ENCODE results near the gene UBA6.

Gene UBA6

GRCh38 chr4:67608027-67608426 is 92.9 kb downstream of the UBA6 start:
- DNase-seq (ENCODE audit: low read depth) = no peak
- no peak for TF ChIP-seq CTCF (conservative IDR thresholded peaks at IDR 0.05; ENCODE audit: low read depth, low read length)
- H3K4me3 ChIP-seq (ENCODE audit: low read depth, low read length) = no peak overlapping the region

- DNase-seq (ENCODE audit: low read depth) = peak; percentile 2
- H3K4me3 ChIP-seq (ENCODE audit: low read depth, low read length) = no peak overlapping the region
- no peak for TF ChIP-seq CTCF (conservative IDR thresholded peaks at IDR 0.05; ENCODE audit: low read depth, low read length)
Measured at GRCh38 chr4:67604749-67605148, 96.2 kb downstream of the UBA6 start.

GRCh38 chr4:67604029-67604381 is 97.0 kb downstream of the UBA6 start:
- no peak for TF ChIP-seq CTCF (conservative IDR thresholded peaks at IDR 0.05; ENCODE audit: low read depth, low read length)
- H3K4me3 ChIP-seq (ENCODE audit: low read depth, low read length) = no peak overlapping the region
- DNase-seq (ENCODE audit: low read depth) = no peak

GRCh38 chr4:67603310-67604028 is 97.5 kb downstream of the UBA6 start:
- no peak overlapping the region for H3K4me3 ChIP-seq (ENCODE audit: low read depth, low read length)
- no peak for TF ChIP-seq CTCF (conservative IDR thresholded peaks at IDR 0.05; ENCODE audit: low read depth, low read length)
- no peak for DNase-seq (ENCODE audit: low read depth)

- no peak for TF ChIP-seq CTCF (conservative IDR thresholded peaks at IDR 0.05; ENCODE audit: low read depth, low read length)
- no peak overlapping the region for H3K4me3 ChIP-seq (ENCODE audit: low read depth, low read length)
- DNase-seq (ENCODE audit: low read depth) = peak; percentile 74
Measured at GRCh38 chr4:67593741-67594175, 107.2 kb downstream of the UBA6 start.

- DNase-seq (ENCODE audit: low read depth) = no peak
- no peak overlapping the region for H3K4me3 ChIP-seq (ENCODE audit: low read depth, low read length)
- TF ChIP-seq CTCF (conservative IDR thresholded peaks at IDR 0.05; ENCODE audit: low read depth, low read length) = no peak
Measured at GRCh38 chr4:67587156-67587555, 113.8 kb downstream of the UBA6 start.

GRCh38 chr4:67584496-67584895 is 116.5 kb downstream of the UBA6 start:
- DNase-seq (ENCODE audit: low read depth) = no peak
- TF ChIP-seq CTCF (conservative IDR thresholded peaks at IDR 0.05; ENCODE audit: low read depth, low read length) = no peak
- H3K4me3 ChIP-seq (ENCODE audit: low read depth, low read length) = no peak overlapping the region
